Posterior cingulate gyrus (tissue), 11 donors: ENCODE data around the gene RHOU.
A peak's percentile ranks its signal among the peaks of the same experiment; 100 is the strongest.

Experiments used
- DNase-seq, 10 donors: peaks; one replicate each; pipeline versions ENCODE4 v3.0.0 to v3.0.0-alpha.2; 2020 to 2021; ENCODE audit warnings: mixed read lengths in 3 of 10
- intact Hi-C: fragments of 100-400 bp; cut with DNase I; formaldehyde crosslinking; loops from one replicate; pipeline ENCODE4 v1.15.1; 2023

Gene RHOU

DNA sequence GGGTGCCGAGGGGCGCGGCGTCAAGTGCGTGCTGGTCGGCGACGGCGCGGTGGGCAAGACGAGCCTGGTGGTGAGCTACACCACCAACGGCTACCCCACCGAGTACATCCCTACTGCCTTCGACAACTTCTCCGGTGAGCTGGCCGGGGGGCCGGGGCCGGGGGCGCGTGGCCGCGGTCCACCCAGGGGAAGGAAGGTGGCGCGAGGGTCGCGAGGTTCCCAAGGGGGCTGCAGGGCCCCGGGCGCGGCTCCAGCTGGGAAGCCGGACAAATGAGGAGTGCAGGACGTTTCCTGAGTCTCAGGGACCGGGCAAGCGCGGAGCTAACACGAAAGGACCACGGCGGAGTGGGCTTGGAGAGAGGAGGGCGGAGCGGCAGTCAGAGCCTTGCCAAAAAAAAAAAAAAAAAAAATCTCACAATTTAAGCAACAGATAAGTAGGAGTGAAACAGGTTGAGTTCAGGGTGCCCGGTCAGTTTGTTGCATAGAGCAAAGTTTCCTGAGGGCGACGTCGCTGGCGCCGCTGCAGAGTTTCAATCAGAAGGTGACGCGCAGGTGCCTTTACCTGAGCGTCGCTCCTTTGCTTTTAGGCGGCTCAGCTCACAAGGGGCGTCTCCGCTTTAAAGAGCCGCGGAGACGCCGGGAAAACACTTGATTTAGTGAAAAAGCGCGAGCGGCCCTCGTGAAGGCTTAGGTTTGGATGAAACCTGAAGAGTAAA is 750 bp downstream of the RHOU start:
- peak in 3 of 10 donors; percentile 76 to 80 (median 79) for DNase-seq

DNA sequence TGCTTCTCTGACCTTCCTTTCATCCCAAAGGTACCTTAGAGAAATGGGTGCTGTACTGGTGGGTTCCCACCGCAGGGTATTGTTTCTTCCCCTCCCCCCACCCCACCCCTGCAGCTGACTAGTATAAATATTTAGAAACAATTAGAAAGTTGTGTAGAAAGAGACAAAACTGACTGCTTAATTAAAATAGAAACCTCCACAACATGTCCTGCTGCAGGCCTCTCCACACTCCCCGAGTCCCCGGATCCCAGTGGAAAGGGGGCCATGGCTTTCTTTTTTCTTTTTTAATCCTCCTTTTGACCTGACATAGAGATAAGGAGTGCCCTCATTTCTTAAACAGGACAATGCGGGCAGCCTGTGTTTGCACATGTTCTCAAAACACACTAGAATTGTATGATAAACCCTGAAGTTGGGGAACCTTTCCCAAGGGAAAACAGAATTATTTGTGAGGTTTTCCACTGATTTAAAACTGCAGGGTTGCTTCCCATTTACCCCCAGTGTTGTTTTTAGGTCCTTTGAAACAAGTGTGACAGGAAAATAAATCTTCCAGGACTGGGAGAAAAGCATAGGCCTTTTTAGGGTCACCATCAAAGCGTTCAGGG is 1.7 kb downstream of the RHOU start:
- intact Hi-C loops = loop anchor here (5.0 to 10.0 kb wide), 3 partner anchors 98 to 418 kb away; no protein-coding TSS in a partner anchor
- peak in 1 of 10 donors; percentile 5 for DNase-seq

More for the DNA sequence above, 750 bp downstream of the RHOU start:
- intact Hi-C loops = loop anchor here (1.0 to 10.0 kb wide), 5 partner anchors 99 to 491 kb away; no protein-coding TSS in a partner anchor

DNA sequence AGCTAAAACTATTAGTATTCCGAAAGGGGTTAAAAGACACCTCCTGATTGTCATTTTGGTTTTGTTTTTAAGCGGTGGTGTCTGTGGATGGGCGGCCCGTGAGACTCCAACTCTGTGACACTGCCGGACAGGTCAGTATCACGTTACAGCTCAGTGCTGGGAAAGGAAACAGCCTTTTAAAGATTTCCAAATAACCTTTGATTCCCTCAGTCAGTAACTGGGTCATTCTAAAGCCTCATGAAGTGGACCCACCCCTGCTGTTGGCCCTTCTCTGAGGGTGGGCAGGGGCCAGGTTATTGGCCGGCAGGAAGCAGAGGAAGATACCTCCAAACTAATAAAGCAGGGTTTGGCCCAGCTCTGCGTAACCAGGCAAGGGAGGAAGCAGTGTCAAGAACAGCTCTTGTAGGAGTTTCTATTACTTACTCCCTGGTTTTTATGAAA is 2.3 kb downstream of the RHOU start:
- intact Hi-C loops = loop anchor here (5.0 to 10.0 kb wide), 3 partner anchors 97 to 417 kb away; no protein-coding TSS in a partner anchor
- peak in 1 of 10 donors; percentile 57 for DNase-seq

DNA sequence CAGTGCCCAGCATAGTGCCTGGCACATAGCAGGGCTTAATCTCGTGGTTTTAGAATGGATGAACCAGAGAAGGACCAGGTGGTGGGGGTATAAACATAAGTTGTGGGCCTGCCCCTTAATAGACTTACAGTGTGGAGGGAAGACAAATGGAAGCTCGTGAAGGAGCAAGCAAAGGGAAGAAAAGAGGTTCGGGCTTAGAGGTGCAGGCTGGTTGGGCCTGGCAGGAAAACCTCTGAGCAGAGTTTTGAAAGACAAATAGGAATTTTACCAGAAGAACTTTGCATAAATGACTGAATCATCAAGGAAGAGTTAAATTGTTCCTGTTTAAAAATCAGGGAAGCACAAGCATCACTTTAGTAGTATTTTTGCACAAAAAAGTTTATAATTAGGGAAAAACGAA is 4.5 kb downstream of the RHOU start:
- peak in 1 of 10 donors; percentile 54 for DNase-seq
- intact Hi-C loops = loop anchor here (5.0 to 10.0 kb wide), 3 partner anchors 95 to 415 kb away; no protein-coding TSS in a partner anchor

DNA sequence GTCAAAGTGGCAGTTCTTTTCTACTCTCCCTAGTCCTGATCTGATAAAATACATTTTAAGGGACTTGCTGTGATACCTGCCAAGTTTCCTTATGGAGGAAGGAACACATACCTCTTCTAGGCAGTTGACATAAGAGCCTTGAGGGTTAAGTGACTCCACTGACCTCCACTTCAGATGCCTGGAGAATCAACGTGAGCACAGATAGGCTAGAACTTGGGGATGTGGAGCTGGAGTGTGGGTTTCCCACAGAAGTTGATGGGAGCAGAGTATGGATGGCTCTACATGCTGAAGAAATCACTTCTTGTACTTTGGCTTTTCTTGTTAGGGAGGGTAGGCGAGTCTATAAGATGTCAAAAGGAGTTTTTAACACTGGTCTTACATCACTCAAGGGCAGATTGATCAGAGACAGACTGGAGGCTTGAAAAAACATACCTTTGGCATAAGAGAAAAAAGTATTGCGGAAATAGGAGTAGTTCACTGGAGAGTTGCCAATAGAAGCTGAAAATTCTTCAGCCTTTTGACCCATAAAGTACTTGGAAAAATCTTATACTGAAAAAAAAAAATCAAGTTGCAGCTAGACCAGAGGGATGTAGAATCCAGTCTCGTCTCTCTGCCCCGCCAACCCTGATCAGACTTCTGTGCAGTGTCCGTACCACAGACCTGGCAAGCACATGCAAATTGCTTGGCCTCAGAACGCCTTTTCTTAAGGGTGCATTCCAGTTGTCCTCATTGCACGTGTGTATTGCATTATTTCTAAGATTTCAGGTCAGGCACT is 5.5 kb downstream of the RHOU start:
- intact Hi-C loops = no loop called here

DNA sequence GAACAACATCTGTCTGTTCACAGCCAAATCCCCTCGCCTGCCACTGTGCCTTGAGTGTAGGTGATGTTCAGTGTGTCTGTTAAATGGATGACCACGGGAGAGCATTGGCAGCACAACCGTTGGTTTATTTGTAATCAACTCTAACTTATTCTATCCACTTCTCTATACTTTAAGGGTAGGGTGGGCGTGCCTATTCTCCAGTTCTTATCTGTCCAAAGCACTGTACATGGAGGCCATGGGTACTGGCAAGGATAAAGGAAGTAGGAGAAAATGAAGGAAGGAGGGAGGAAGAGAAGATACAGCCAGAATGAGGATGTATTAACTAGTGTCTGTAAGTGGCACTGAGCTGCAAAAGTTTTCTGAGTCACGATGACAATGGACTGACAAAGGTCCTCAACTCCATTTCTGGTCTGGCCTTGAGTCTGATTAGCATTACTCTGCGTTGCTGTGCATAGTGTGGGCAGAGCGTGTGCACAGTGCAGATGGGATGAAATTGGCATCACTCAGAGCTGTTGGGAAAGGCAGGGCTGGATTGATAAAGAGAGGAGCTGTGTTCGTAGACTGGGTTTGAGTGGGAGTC is 7.1 kb downstream of the RHOU start:
- intact Hi-C loops = no loop called here
- no peak for DNase-seq

More for the DNA sequence above, 5.5 kb downstream of the RHOU start:
- no peak for DNase-seq

DNA sequence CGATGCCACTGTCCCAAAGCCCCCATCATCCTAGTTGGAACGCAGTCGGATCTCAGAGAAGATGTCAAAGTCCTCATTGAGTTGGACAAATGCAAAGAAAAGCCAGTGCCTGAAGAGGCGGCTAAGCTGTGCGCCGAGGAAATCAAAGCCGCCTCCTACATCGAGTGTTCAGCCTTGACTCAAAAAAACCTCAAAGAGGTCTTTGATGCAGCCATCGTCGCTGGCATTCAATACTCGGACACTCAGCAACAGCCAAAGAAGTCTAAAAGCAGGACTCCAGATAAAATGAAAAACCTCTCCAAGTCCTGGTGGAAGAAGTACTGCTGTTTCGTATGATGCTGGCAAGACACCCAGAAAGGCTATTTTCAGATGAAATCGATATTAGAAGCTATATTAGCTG is 8.1 kb downstream of the RHOU start:
- intact Hi-C loops = no loop called here
- DNase-seq = peak in 1 of 10 donors; percentile 83

DNA sequence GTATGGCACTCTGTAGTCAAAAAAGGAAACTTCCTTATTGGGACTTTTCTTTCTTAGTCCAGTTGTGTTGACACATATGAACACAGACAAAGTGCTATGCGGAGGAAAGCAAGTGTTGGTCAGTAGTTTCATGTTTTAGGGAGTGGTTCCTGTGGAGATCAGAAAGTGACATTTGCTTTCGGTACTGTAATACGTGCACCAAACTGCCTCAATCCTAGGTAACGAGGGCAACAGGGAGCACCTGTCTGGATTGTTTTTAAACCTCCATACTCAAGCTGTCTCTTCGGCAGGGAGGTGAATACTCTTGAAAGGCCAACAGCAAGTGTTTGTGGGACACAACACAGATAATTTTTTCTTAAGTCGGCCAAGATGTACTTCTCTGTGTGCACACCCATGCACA is 9.1 kb downstream of the RHOU start:
- DNase-seq = no peak
- intact Hi-C loops = no loop called here

DNA sequence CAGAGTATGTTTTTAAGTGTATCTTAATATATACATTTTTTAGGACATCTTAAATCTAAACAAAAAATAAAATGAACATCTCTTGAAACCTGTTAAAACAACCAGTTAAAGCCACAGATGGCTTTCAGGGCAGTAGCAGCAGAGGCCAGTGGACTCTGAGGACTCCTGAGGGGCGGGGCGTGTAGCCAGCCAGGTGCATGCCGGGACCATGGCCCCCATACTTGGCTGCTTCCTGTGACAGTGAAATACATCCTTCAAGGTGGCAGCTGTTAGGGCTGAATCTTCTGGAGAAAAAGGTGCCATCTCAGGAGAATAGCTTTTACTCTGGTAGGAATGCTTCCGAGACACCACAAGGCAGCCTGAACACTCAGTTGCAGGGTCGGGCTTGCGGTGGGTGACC is 9.6 kb downstream of the RHOU start:
- DNase-seq = no peak
- intact Hi-C loops = no loop called here

DNA sequence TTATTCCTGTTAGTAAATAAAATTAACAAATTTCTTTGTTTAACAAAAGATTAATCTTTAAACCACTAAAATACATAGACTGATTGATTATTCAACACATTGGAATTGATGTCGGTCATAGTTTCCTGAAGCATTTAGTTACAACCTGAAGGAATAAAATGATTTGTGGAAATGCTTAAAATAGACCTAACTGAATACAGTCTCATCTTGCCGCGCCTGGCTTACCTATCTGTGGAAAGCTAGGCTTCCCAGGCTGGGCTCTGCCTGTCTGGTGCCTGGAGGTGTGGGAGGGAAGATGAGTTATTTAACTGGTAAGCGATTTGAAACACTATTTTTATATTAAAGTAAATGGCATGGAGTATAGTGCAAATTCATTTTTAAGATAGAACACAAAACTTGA is 10.2 kb downstream of the RHOU start:
- intact Hi-C loops = no loop called here
- DNase-seq = no peak

DNA sequence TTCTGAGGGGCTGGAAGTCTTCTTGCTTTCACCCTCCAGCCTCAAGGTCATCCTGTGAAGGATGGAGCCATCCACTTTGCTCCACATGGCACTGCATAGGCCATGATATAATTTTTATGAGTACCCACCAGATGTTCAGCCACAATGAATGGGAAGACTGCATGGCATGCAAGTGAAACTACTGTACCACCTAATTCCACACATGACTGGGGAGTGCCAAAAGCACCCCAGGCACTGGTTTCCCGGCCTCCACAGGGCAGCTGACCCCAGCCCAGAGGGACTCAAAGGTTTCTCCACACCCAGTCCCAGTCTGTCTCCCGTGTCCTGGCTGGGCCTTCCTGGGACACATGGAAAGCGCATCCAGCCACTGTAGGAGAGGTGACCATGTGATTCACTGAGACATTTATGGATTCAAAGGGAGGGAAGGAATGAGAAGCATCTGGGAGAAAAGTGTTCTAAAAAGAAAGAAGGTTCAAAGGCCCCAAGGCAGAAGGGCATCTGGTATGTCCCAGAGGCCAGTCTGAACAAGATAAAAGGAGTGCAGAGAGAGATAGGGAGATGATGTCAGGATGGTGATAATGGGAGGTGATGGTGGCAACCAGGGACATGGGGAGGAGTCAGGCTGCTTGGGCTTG is 12.1 kb downstream of the RHOU start:
- intact Hi-C loops = no loop called here
- DNase-seq = peak in 1 of 10 donors; percentile 7

DNA sequence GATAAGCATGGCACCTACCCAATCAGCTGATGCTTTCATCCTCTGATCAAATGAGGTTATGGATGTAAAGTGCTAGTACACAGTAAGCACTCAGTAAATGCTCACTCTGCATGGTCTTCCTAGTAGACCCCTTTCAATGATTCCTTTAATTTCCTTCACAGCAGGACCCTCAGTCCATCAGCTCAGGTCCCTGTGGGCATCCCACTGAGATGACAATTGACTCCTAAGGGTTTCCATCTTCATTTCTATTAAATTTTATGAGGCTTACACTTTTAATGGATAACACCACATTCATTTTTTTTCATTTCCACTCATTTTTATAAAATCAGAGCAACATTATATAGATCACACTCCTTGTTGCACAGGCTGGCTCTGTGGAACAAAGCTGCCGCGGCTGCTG is 12.8 kb downstream of the RHOU start:
- intact Hi-C loops = no loop called here
- DNase-seq = peak in 1 of 10 donors; percentile 20

DNA sequence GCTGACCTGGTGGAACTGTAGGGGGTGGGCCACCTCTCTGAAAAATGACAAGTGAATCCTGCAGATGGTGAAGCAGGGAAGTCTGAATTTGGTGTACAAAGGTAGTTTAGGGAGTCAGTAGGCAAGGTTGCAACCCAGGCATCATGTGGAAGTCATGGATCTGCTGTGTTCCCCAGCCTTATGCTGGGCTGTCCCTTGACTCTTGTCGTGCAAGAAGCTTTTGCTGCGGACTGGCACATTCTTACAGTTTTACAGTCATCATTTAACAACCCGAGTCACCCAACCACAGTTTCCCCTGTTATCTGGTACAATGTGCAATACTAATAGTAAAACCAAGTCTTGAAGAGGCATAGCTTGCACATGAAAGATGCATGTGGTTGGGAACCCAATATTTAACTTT is 13.2 kb downstream of the RHOU start:
- intact Hi-C loops = no loop called here
- no peak for DNase-seq

DNA sequence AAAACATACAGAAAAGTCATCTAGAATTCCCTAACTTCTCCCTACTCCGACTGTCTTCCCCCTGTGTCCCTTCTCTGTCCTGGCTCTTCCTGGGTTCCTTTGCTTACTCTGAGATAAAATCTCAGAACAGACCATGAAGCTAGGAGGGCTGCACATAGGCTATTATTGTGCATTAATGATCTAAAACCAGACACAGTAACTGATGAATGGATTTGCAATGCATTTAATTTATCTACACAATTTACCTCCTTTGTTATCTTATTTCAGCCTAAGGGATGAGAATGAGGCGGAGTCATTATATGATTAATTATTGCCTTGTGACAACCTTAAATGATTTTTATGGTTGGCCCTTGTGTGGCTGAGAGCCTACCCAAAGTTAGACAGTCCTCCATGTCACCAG is 14.5 kb downstream of the RHOU start:
- no peak for DNase-seq
- intact Hi-C loops = no loop called here

DNA sequence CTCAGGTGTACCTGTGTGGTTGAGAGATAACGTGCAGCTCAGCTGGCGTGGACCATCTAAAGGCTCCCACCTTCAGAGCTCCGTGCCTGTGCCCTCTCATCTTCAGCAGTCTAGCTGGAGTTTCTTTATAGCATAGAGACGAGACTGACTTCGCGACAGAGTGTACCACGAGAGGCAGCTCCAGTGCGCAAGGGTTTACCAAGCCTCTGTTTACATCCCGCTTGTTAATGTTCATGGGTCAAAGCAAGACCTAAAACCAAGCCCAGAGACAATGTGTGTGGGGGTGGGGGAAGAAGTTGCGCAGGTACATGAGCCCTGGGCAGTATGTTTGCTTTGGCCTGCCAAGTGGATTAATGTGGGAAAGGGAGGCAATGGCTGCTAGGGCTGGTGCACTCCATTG is 15.6 kb downstream of the RHOU start:
- DNase-seq = no peak
- intact Hi-C loops = no loop called here

DNA sequence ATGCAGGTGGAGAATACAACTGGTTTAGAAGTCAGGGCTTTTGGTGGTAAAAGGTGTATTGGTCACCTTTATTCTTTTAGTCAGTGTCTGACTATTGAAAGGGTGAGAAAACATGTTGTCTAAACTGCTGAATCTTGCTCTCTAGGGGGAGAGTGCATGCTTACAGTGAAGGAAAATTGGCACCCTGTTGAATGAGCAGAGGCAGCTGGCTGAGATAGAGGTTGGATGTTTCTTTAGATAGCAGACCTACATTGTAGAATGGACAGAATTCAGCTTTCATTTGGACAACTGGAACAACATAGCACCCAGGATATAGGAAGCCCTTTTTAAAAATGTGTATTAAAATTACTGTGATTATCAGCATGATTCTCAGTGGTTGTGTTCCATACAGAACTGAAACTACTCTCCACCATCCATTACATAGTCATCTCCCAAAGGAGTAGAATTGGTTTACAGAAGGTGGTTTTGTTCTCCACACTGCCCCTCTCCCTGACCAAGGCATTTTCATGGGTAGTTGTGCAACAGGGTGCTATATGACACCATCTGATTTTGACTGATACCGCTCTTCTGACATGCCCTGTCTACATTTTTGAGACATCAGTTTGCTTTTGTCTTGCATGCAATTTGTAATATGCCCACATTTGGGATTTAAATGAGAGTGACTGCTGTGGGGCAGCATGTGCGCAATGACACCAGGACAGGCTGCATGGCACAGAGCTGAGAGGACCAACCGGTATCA is 16.2 kb downstream of the RHOU start:
- intact Hi-C loops = no loop called here

DNA sequence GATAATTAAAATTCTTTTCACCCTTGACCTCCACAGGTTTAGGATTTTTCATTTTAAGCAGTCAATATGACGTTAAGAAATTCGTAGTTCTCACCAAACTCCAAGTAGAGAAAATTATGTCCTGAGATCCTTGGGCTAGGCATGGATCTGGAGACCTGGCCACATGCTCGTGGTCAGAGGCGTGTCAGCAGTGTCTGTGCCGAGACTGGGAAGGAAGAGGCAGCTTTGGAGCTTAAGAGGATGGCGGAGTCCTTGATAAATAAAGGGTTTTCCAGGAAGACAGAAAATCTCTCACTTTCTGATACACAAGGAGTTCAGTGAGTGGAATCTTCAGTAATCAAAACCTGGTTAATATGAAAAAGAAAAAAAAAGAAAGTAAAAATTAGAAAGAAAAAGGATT is 17.0 kb downstream of the RHOU start:
- no peak for DNase-seq
- intact Hi-C loops = no loop called here

More for the DNA sequence above, 16.2 kb downstream of the RHOU start:
- no peak for DNase-seq

DNA sequence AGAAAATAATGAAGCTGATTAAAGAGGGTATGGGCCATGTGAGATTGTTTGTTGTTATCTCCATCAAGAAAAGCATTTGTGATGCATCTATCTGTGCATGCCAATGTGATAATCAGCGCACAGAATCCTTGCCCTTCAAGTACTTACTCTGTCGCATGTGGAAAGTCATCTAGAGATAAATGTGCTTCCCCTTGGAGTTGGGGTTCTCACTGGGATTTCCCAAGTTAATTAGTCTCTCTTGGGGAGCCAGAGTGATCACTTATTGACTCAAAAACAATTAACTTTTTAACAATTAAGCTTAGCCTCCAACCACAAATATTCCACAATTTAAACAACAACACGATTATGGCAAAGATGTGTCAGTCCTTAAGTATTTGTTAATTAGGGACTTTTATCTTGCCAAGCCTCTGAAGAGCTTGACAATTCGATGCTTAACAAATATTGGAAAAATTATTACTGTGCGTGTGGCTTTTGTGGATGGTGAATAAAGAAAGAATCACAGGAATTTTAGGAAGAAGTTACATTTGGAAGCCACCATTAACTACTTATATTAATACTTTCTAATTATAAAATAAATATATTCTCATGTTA is 17.5 kb downstream of the RHOU start:
- DNase-seq = no peak
- intact Hi-C loops = no loop called here

DNA sequence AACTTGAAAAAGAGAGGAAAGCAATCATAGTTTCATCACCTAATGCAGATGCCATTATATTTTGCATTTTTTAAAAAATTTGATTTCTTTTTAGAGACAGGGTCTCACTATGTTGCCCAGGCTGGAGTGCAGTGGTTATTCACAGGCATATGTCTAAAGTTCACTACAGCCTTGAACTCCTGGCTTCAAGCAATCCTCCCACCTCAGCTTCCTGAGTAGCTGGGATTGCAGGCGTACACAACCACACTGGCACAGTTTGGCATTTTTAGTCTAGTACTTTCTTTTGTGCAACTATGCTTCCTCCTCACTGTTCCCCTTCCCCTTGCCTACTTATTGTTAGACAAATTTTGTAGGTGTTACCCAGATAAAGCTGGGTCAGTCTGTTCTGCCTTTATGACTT is 18.0 kb downstream of the RHOU start:
- intact Hi-C loops = no loop called here
- no peak for DNase-seq
